H1 (cell line): ENCODE measurements around the gene C19orf73. TPM values are rescaled to one million over a fixed set of nuclear protein-coding genes. Genes with fewer than 3 reads are reported as not detected.

Experiments used
- CTCF ChIA-PET: fragments of 300-600 bp; sonication (Branson Sonifier 250); formaldehyde crosslinking; loops from one replicate; lab custom pipeline; 2021; ENCODE audit not compliant: partially characterized antibody; lab: Charles Lee
- POLR2A ChIA-PET: fragments of 300-600 bp; sonication (Branson Sonifier 250); formaldehyde crosslinking; loops from one replicate; lab custom pipeline; 2021; ENCODE audit warnings: inconsistent platforms; ENCODE audit not compliant: partially characterized antibody; lab: Charles Lee
- DNase-seq, 2 experiments: peaks; one replicate each; pipeline versions ENCODE4 v3.0.0 to v3.0.0-alpha.2; 2010 to 2022; ENCODE audit warnings: low spot score in 2 of 2, low read depth in 1 of 2, mixed read lengths in 1 of 2
- FAIRE-seq: peaks from 2 replicates; lab custom pipeline; 2011; peaks lifted over from hg19 to GRCh38; lab: Jason Lieb, UNC
- H2AFZ ChIP-seq: 2 replicates; pipeline ENCODE4 v1.8.1; 2012; ENCODE audit warnings: low read length, inconsistent platforms
- H2AK5ac ChIP-seq: 2 replicates; pipeline ENCODE4 v1.6.1; 2013; ENCODE audit warnings: low read depth, low read length
- H2BK120ac ChIP-seq: replicated peaks from 2 replicates; pipeline ENCODE3; 2013; ENCODE audit warnings: low read depth, low read length, inconsistent platforms
- H2BK12ac ChIP-seq: 2 replicates; pipeline ENCODE4 v1.6.1; 2013; ENCODE audit warnings: low read depth, low read length
- H2BK15ac ChIP-seq: 2 replicates; pipeline ENCODE4 v1.6.1; 2013; ENCODE audit warnings: low read length
- H2BK20ac ChIP-seq: 2 replicates; pipeline ENCODE4 v1.6.1; 2013; ENCODE audit warnings: low read length
- H2BK5ac ChIP-seq: 2 replicates; pipeline ENCODE4 v1.6.1; 2013; ENCODE audit warnings: low read depth, low read length
- H3K14ac ChIP-seq: 2 replicates; pipeline ENCODE4 v1.6.1; 2013; ENCODE audit warnings: inconsistent platforms; ENCODE audit not compliant: insufficient read length
- H3K18ac ChIP-seq: 2 replicates; pipeline ENCODE4 v1.6.1; 2013; ENCODE audit warnings: low read length; ENCODE audit errors: extremely low read depth
- H3K23ac ChIP-seq: 2 replicates; pipeline ENCODE4 v1.6.1; 2013; ENCODE audit warnings: inconsistent platforms; ENCODE audit not compliant: insufficient read length
- H3K23me2 ChIP-seq: 2 replicates; pipeline ENCODE4 v1.6.1; 2013; ENCODE audit warnings: low read depth, low read length
- H3K27ac ChIP-seq: 2 replicates; pipeline ENCODE4 v1.6.1; 2011; ENCODE audit warnings: low read depth, low read length, inconsistent platforms
- H3K27me3 ChIP-seq, 4 experiments: replicated peaks in 1 of 4; 1 replicate in 1 of 4; 2 replicates in 3 of 4; pipeline versions ENCODE4 v1.6.1 to v1.8.1; 2011 to 2013; ENCODE audit warnings: low read length in 3 of 4, mild to moderate bottlenecking in 3 of 4, inconsistent platforms in 2 of 4, mixed read lengths in 2 of 4, moderate library complexity in 1 of 4; ENCODE audit not compliant: control insufficient read depth in 3 of 4, insufficient read depth in 3 of 4; ENCODE audit errors: extremely low read depth in 1 of 4
- H3K36me3 ChIP-seq, 4 experiments: 2 replicates each; pipeline versions ENCODE4 v1.6.1 to v1.8.1; 2011 to 2013; ENCODE audit warnings: mild to moderate bottlenecking in 4 of 4, low read length in 3 of 4, moderate library complexity in 2 of 4, control low read depth in 1 of 4, inconsistent platforms in 1 of 4; ENCODE audit not compliant: insufficient read depth in 4 of 4, control insufficient read depth in 2 of 4
- H3K4ac ChIP-seq: replicated peaks from 2 replicates; pipeline ENCODE3; 2013; ENCODE audit warnings: low read length, low read depth, mixed read lengths, inconsistent platforms; ENCODE audit not compliant: insufficient read length
- H3K4me1 ChIP-seq, 4 experiments: replicated peaks in 1 of 4; 1 replicate in 1 of 4; 2 replicates in 3 of 4; pipeline versions ENCODE4 v1.6.1 to v1.8.1; 2011 to 2013; ENCODE audit warnings: low read length in 3 of 4, inconsistent platforms in 2 of 4, mixed read lengths in 1 of 4; ENCODE audit not compliant: insufficient read depth in 4 of 4, control insufficient read depth in 3 of 4
- H3K4me2 ChIP-seq, 2 experiments: 2 replicates each; pipeline versions ENCODE4 v1.6.1 to v1.8.1; 2011 to 2013; ENCODE audit warnings: low read depth in 2 of 2, low read length in 2 of 2, control low read depth in 1 of 2, inconsistent platforms in 1 of 2, mild to moderate bottlenecking in 1 of 2; ENCODE audit not compliant: insufficient read depth in 1 of 2
- H3K4me3 ChIP-seq, 4 experiments: fragments of 200-600, 300-600 bp in 1 of 4; sonication (generic), shearing (Covaris generic), sonication (Bioruptor Twin) in 1 of 4; 2 replicates each; pipeline versions ENCODE4 v1.5.1 to v1.8.1; 2011 to 2016; ENCODE audit warnings: low read length in 4 of 4, low read depth in 3 of 4, control low read depth in 2 of 4, inconsistent platforms in 2 of 4, mild to moderate bottlenecking in 2 of 4, mixed read lengths in 1 of 4, moderate library complexity in 1 of 4; ENCODE audit not compliant: insufficient read depth in 2 of 4; ENCODE audit errors: extremely low read depth in 1 of 4
- H3K56ac ChIP-seq: replicated peaks from 2 replicates; pipeline ENCODE3; 2013; ENCODE audit warnings: low read depth, mild to moderate bottlenecking, mixed read lengths, low read length, inconsistent platforms; ENCODE audit not compliant: insufficient read length
- H3K79me1 ChIP-seq: 2 replicates; pipeline ENCODE4 v1.6.1; 2013; ENCODE audit warnings: low read depth, low read length, control low read depth
- H3K79me2 ChIP-seq, 2 experiments: 2 replicates each; pipeline versions ENCODE4 v1.6.1 to v1.8.1; 2012 to 2013; ENCODE audit warnings: low read length in 2 of 2, mild to moderate bottlenecking in 2 of 2, inconsistent platforms in 1 of 2; ENCODE audit not compliant: insufficient read depth in 2 of 2, control insufficient read depth in 1 of 2
- H3K9ac ChIP-seq, 4 experiments: replicated peaks in 1 of 4; 1 replicate in 1 of 4; 2 replicates in 3 of 4; pipeline versions ENCODE4 v1.6.1 to v1.8.1; 2011 to 2013; ENCODE audit warnings: low read depth in 3 of 4, low read length in 3 of 4, control low read depth in 2 of 4, mild to moderate bottlenecking in 2 of 4, moderate library complexity in 2 of 4, inconsistent platforms in 1 of 4; ENCODE audit errors: extremely low read depth in 1 of 4
- H3K9me3 ChIP-seq, 2 experiments: 2 replicates each; pipeline versions ENCODE4 v1.6.1 to v1.8.1; 2012 to 2013; ENCODE audit warnings: mild to moderate bottlenecking in 2 of 2, moderate library complexity in 2 of 2, control low read depth in 1 of 2, inconsistent platforms in 1 of 2, low read depth in 1 of 2, low read length in 1 of 2, mixed read lengths in 1 of 2; ENCODE audit not compliant: insufficient read depth in 2 of 2
- H4K20me1 ChIP-seq, 2 experiments: replicated peaks in 1 of 2; 2 replicates each; pipeline versions ENCODE3 to v1.8.1; 2011 to 2013; ENCODE audit warnings: inconsistent platforms in 2 of 2, low read length in 2 of 2, mild to moderate bottlenecking in 1 of 2; ENCODE audit not compliant: insufficient read depth in 2 of 2, control insufficient read depth in 1 of 2
- H4K5ac ChIP-seq: 2 replicates; pipeline ENCODE4 v1.6.1; 2013; ENCODE audit warnings: low read length, low read depth, mixed read lengths, inconsistent platforms; ENCODE audit not compliant: insufficient read length
- H4K8ac ChIP-seq: 2 replicates; pipeline ENCODE4 v1.8.0; 2013; ENCODE audit warnings: mild to moderate bottlenecking, moderate library complexity, low read length, inconsistent platforms; ENCODE audit not compliant: insufficient read depth; ENCODE audit errors: extremely low read depth
- H4K91ac ChIP-seq: replicated peaks from 2 replicates; pipeline ENCODE3; 2013; ENCODE audit warnings: low read length, mixed read lengths, inconsistent platforms; ENCODE audit not compliant: insufficient read length
- HDAC2 ChIP-seq, 2 experiments: fragments of 300-600 bp in 1 of 2; sonication (generic) in 1 of 2; IDR thresholded peaks; 2 replicates each; pipeline ENCODE4 v1.6.1; 2011 to 2012; ENCODE audit warnings: low read depth in 2 of 2, low read length in 2 of 2, mild to moderate bottlenecking in 2 of 2, moderate library complexity in 2 of 2, borderline replicate concordance in 1 of 2, inconsistent platforms in 1 of 2
- JUN ChIP-seq: IDR thresholded peaks from 2 replicates; pipeline ENCODE4 v1.6.1; 2011; ENCODE audit warnings: low read depth, mild to moderate bottlenecking, improper control_type of control experiment, low read length
- JUND ChIP-seq: IDR thresholded peaks from 2 replicates; pipeline ENCODE4 v1.6.1; 2011; ENCODE audit warnings: mild to moderate bottlenecking, improper control_type of control experiment, low read length
- MAFK ChIP-seq: IDR thresholded peaks from 2 replicates; pipeline ENCODE4 v1.6.1; 2012; ENCODE audit warnings: low read depth, mild to moderate bottlenecking, improper control_type of control experiment, low read length
- NANOG ChIP-seq: IDR thresholded peaks from 2 replicates; pipeline ENCODE4 v1.6.1; 2011; ENCODE audit warnings: low read length, low read depth, mild to moderate bottlenecking, inconsistent platforms; ENCODE audit not compliant: insufficient read depth, poor library complexity, severe bottlenecking
- RFX5 ChIP-seq: IDR thresholded peaks from 2 replicates; pipeline ENCODE4 v1.6.1; 2011; ENCODE audit warnings: low read depth, low read length, improper control_type of control experiment, borderline replicate concordance
- SIN3A ChIP-seq, 2 experiments: IDR thresholded peaks in 1 of 2; conservative IDR thresholded peaks in 1 of 2; 2 replicates each; pipeline ENCODE4 v1.6.1; 2011 to 2012; ENCODE audit warnings: low read length in 2 of 2, improper control_type of control experiment in 1 of 2, low read depth in 1 of 2, mild to moderate bottlenecking in 1 of 2
- SP4 ChIP-seq: IDR thresholded peaks from 2 replicates; pipeline ENCODE4 v1.6.1; 2012; ENCODE audit warnings: low read length, inconsistent platforms
- TAF7 ChIP-seq: optimal IDR thresholded peaks from 2 replicates; pipeline ENCODE3; 2011; ENCODE audit warnings: low read depth, mild to moderate bottlenecking, inconsistent platforms, low read length, moderate library complexity, borderline replicate concordance
- TEAD4 ChIP-seq: IDR thresholded peaks from 2 replicates; pipeline ENCODE4 v1.6.1; 2012; ENCODE audit warnings: low read depth, low read length, inconsistent platforms, mixed read lengths
- YY1 ChIP-seq: IDR thresholded peaks from 2 replicates; pipeline ENCODE4 v1.6.1; 2011; ENCODE audit warnings: low read depth, mild to moderate bottlenecking, low read length
- WGBS, 2 experiments: shearing (Covaris generic) in 1 of 2; methylation state at CpG; one replicate each; pipeline versions ENCODE4 v1.1.6 to v1.1.7; 2013 to 2015; ENCODE audit warnings: low lambda C conversion rate in 2 of 2, mixed read lengths in 2 of 2, inconsistent platforms in 1 of 2, low coverage in 1 of 2, missing lambda C conversion rate in 1 of 2; ENCODE audit not compliant: insufficient replicate concordance in 2 of 2, insufficient coverage in 1 of 2, insufficient read length in 1 of 2; ENCODE audit errors: extremely low coverage in 1 of 2, missing lambda C conversion rate in 1 of 2; 5-methylcytosine and 5-hydroxymethylcytosine counted together
- polyA plus RNA-seq, 7 experiments: library from polyadenylated mRNA; depleted of rRNA in 3 of 7; stranded (reverse) in 5 of 7; unstranded in 2 of 7; fragments of >200 nt in 5 of 7; fragments of 200-250 nt in 2 of 7; gene quantifications; 1 replicate in 5 of 7; 2 replicates in 1 of 7; 4 replicates in 1 of 7; pipeline versions ENCODE4 v1.2.1 to v1.2.3, GENCODE V29; 2011 to 2013; ENCODE audit warnings: missing spikeins in 2 of 7, mixed read lengths in 2 of 7
- total RNA-seq: library from RNA; stranded (reverse); fragmentation: NEBNext Ultra II Directional; extraction: Animal tissue kit (Norgen Biotek cat#: 25700); gene quantifications from 2 replicates; pipeline ENCODE4 v1.2.1, GENCODE V29; 2021

Gene C19orf73
- total and polyA plus RNA-seq, 2 of the 8 experiments (the other 6 are each of a cell fraction or from before 2014, with no cell fraction given) = 2.5 to 4.6 TPM

GRCh38 chr19:49080392-49080791 lies 38.6 kb downstream of the C19orf73 start:
- Histone ChIP-seq H3K79me1 (no peaks in the 10 kb centered on the region), H3K27ac (no peak overlapping the region), H2BK12ac (no peak overlapping the region), H3K14ac (no peak overlapping the region), H3K4ac (no peak overlapping the region), H4K20me1 (no peaks in the 10 kb centered on the region), H3K23ac (no peak overlapping the region), H2BK15ac (no peak overlapping the region), H3K4me1 (no peaks in the 10 kb centered on the region; a peak in 1 of 7 replicates), H3K9ac (no peak overlapping the region), H3K27me3 (peaks cover 0 to 3% (median 0%) of the 10 kb centered on the region in 4 experiments; a peak in 1 of 7 replicates), H2BK120ac (no peak overlapping the region), H2BK20ac (no peak overlapping the region), H3K23me2 (peaks cover 3% of the 10 kb centered on the region; the same call in 1 of the 2 replicates), H4K5ac (no peak overlapping the region), H3K9me3 (no peaks in the 10 kb centered on the region), H2AK5ac (no peak overlapping the region), H3K79me2 (no peaks in the 10 kb centered on the region), H3K4me3 (no peak overlapping the region), H2AFZ (no peak overlapping the region), H2BK5ac (no peak overlapping the region), H4K8ac (no peak overlapping the region), H3K18ac (no peak overlapping the region), H3K4me2 (no peak overlapping the region), H3K36me3 (no peaks in the 10 kb centered on the region), H3K56ac (no peak overlapping the region), H4K91ac (no peak overlapping the region)
- ChIA-PET CTCF (interaction anchor here (0.9 to 2.2 kb wide), 2 partner anchors 80 to 118 kb away, joined by 4 to 6 read pairs; no protein-coding TSS in a partner anchor), POLR2A (interaction anchor here (0.6 kb wide), 1 partner anchor 79 kb away, joined by 3 read pairs; no protein-coding TSS in a partner anchor)
- no peak for DNase-seq
- no peak for FAIRE-seq
- WGBS, 2 experiments = 76% methylated on average over 4 of the region's 4 CpGs; no CpG with 5 or more reads in 1 of the 2 experiments
- no peak for TF ChIP-seq TEAD4
- no peak for TF ChIP-seq JUN
- no peak for TF ChIP-seq TAF7
- TF ChIP-seq HDAC2 (IDR thresholded peaks at IDR 0.05; ENCODE audit: borderline replicate concordance in 1 of 2, low read depth in 2 of 2, low read length in 2 of 2) = no peak
- TF ChIP-seq MAFK = no peak
- no peak for TF ChIP-seq SIN3A (conservative IDR thresholded peaks at IDR 0.05 in 1 of 2, IDR thresholded peaks at IDR 0.05 in 1 of 2; ENCODE audit: low read depth in 1 of 2, low read length in 2 of 2)
- no peak for TF ChIP-seq SP4
- no peak for TF ChIP-seq NANOG
- TF ChIP-seq YY1 = no peak
- no peak for TF ChIP-seq RFX5
- no peak for TF ChIP-seq JUND
